H1 (cell line): Measurements from ENCODE around the gene HAND1. TPM values are rescaled to one million over a fixed set of nuclear protein-coding genes. Genes with fewer than 3 reads are reported as not detected.

ENCODE experiments used
- CTCF ChIA-PET: fragments of 300-600 bp; sonication (Branson Sonifier 250); formaldehyde crosslinking; loops from one replicate; lab custom pipeline; 2021; ENCODE audit not compliant: partially characterized antibody; lab: Charles Lee
- POLR2A ChIA-PET: fragments of 300-600 bp; sonication (Branson Sonifier 250); formaldehyde crosslinking; loops from one replicate; lab custom pipeline; 2021; ENCODE audit warnings: inconsistent platforms; ENCODE audit not compliant: partially characterized antibody; lab: Charles Lee
- DNase-seq, 2 experiments: peaks; one replicate each; pipeline versions ENCODE4 v3.0.0 to v3.0.0-alpha.2; 2010 to 2022; ENCODE audit warnings: low spot score in 2 of 2, low read depth in 1 of 2, mixed read lengths in 1 of 2
- FAIRE-seq: peaks from 2 replicates; lab custom pipeline; 2011; peaks lifted over from hg19 to GRCh38; lab: Jason Lieb, UNC
- H2AFZ ChIP-seq: 2 replicates; pipeline ENCODE4 v1.8.1; 2012; ENCODE audit warnings: low read length, inconsistent platforms
- H2AK5ac ChIP-seq: 2 replicates; pipeline ENCODE4 v1.6.1; 2013; ENCODE audit warnings: low read depth, low read length
- H2BK120ac ChIP-seq: replicated peaks from 2 replicates; pipeline ENCODE3; 2013; ENCODE audit warnings: low read depth, low read length, inconsistent platforms
- H2BK12ac ChIP-seq: 2 replicates; pipeline ENCODE4 v1.6.1; 2013; ENCODE audit warnings: low read depth, low read length
- H2BK15ac ChIP-seq: 2 replicates; pipeline ENCODE4 v1.6.1; 2013; ENCODE audit warnings: low read length
- H2BK20ac ChIP-seq: 2 replicates; pipeline ENCODE4 v1.6.1; 2013; ENCODE audit warnings: low read length
- H2BK5ac ChIP-seq: 2 replicates; pipeline ENCODE4 v1.6.1; 2013; ENCODE audit warnings: low read depth, low read length
- H3K14ac ChIP-seq: 2 replicates; pipeline ENCODE4 v1.6.1; 2013; ENCODE audit warnings: inconsistent platforms; ENCODE audit not compliant: insufficient read length
- H3K18ac ChIP-seq: 2 replicates; pipeline ENCODE4 v1.6.1; 2013; ENCODE audit warnings: low read length; ENCODE audit errors: extremely low read depth
- H3K23ac ChIP-seq: 2 replicates; pipeline ENCODE4 v1.6.1; 2013; ENCODE audit warnings: inconsistent platforms; ENCODE audit not compliant: insufficient read length
- H3K23me2 ChIP-seq: 2 replicates; pipeline ENCODE4 v1.6.1; 2013; ENCODE audit warnings: low read depth, low read length
- H3K27ac ChIP-seq: 2 replicates; pipeline ENCODE4 v1.6.1; 2011; ENCODE audit warnings: low read depth, low read length, inconsistent platforms
- H3K27me3 ChIP-seq, 4 experiments: replicated peaks in 1 of 4; 1 replicate in 1 of 4; 2 replicates in 3 of 4; pipeline versions ENCODE4 v1.6.1 to v1.8.1; 2011 to 2013; ENCODE audit warnings: low read length in 3 of 4, mild to moderate bottlenecking in 3 of 4, inconsistent platforms in 2 of 4, mixed read lengths in 2 of 4, moderate library complexity in 1 of 4; ENCODE audit not compliant: control insufficient read depth in 3 of 4, insufficient read depth in 3 of 4; ENCODE audit errors: extremely low read depth in 1 of 4
- H3K36me3 ChIP-seq, 4 experiments: 2 replicates each; pipeline versions ENCODE4 v1.6.1 to v1.8.1; 2011 to 2013; ENCODE audit warnings: mild to moderate bottlenecking in 4 of 4, low read length in 3 of 4, moderate library complexity in 2 of 4, control low read depth in 1 of 4, inconsistent platforms in 1 of 4; ENCODE audit not compliant: insufficient read depth in 4 of 4, control insufficient read depth in 2 of 4
- H3K4ac ChIP-seq: replicated peaks from 2 replicates; pipeline ENCODE3; 2013; ENCODE audit warnings: low read length, low read depth, mixed read lengths, inconsistent platforms; ENCODE audit not compliant: insufficient read length
- H3K4me1 ChIP-seq, 4 experiments: replicated peaks in 1 of 4; 1 replicate in 1 of 4; 2 replicates in 3 of 4; pipeline versions ENCODE4 v1.6.1 to v1.8.1; 2011 to 2013; ENCODE audit warnings: low read length in 3 of 4, inconsistent platforms in 2 of 4, mixed read lengths in 1 of 4; ENCODE audit not compliant: insufficient read depth in 4 of 4, control insufficient read depth in 3 of 4
- H3K4me2 ChIP-seq, 2 experiments: 2 replicates each; pipeline versions ENCODE4 v1.6.1 to v1.8.1; 2011 to 2013; ENCODE audit warnings: low read depth in 2 of 2, low read length in 2 of 2, control low read depth in 1 of 2, inconsistent platforms in 1 of 2, mild to moderate bottlenecking in 1 of 2; ENCODE audit not compliant: insufficient read depth in 1 of 2
- H3K4me3 ChIP-seq, 4 experiments: fragments of 200-600, 300-600 bp in 1 of 4; sonication (generic), shearing (Covaris generic), sonication (Bioruptor Twin) in 1 of 4; 2 replicates each; pipeline versions ENCODE4 v1.5.1 to v1.8.1; 2011 to 2016; ENCODE audit warnings: low read length in 4 of 4, low read depth in 3 of 4, control low read depth in 2 of 4, inconsistent platforms in 2 of 4, mild to moderate bottlenecking in 2 of 4, mixed read lengths in 1 of 4, moderate library complexity in 1 of 4; ENCODE audit not compliant: insufficient read depth in 2 of 4; ENCODE audit errors: extremely low read depth in 1 of 4
- H3K56ac ChIP-seq: replicated peaks from 2 replicates; pipeline ENCODE3; 2013; ENCODE audit warnings: low read depth, mild to moderate bottlenecking, mixed read lengths, low read length, inconsistent platforms; ENCODE audit not compliant: insufficient read length
- H3K79me1 ChIP-seq: 2 replicates; pipeline ENCODE4 v1.6.1; 2013; ENCODE audit warnings: low read depth, low read length, control low read depth
- H3K79me2 ChIP-seq, 2 experiments: 2 replicates each; pipeline versions ENCODE4 v1.6.1 to v1.8.1; 2012 to 2013; ENCODE audit warnings: low read length in 2 of 2, mild to moderate bottlenecking in 2 of 2, inconsistent platforms in 1 of 2; ENCODE audit not compliant: insufficient read depth in 2 of 2, control insufficient read depth in 1 of 2
- H3K9ac ChIP-seq, 4 experiments: replicated peaks in 1 of 4; 1 replicate in 1 of 4; 2 replicates in 3 of 4; pipeline versions ENCODE4 v1.6.1 to v1.8.1; 2011 to 2013; ENCODE audit warnings: low read depth in 3 of 4, low read length in 3 of 4, control low read depth in 2 of 4, mild to moderate bottlenecking in 2 of 4, moderate library complexity in 2 of 4, inconsistent platforms in 1 of 4; ENCODE audit errors: extremely low read depth in 1 of 4
- H3K9me3 ChIP-seq, 2 experiments: 2 replicates each; pipeline versions ENCODE4 v1.6.1 to v1.8.1; 2012 to 2013; ENCODE audit warnings: mild to moderate bottlenecking in 2 of 2, moderate library complexity in 2 of 2, control low read depth in 1 of 2, inconsistent platforms in 1 of 2, low read depth in 1 of 2, low read length in 1 of 2, mixed read lengths in 1 of 2; ENCODE audit not compliant: insufficient read depth in 2 of 2
- H4K20me1 ChIP-seq, 2 experiments: replicated peaks in 1 of 2; 2 replicates each; pipeline versions ENCODE3 to v1.8.1; 2011 to 2013; ENCODE audit warnings: inconsistent platforms in 2 of 2, low read length in 2 of 2, mild to moderate bottlenecking in 1 of 2; ENCODE audit not compliant: insufficient read depth in 2 of 2, control insufficient read depth in 1 of 2
- H4K5ac ChIP-seq: 2 replicates; pipeline ENCODE4 v1.6.1; 2013; ENCODE audit warnings: low read length, low read depth, mixed read lengths, inconsistent platforms; ENCODE audit not compliant: insufficient read length
- H4K8ac ChIP-seq: 2 replicates; pipeline ENCODE4 v1.8.0; 2013; ENCODE audit warnings: mild to moderate bottlenecking, moderate library complexity, low read length, inconsistent platforms; ENCODE audit not compliant: insufficient read depth; ENCODE audit errors: extremely low read depth
- H4K91ac ChIP-seq: replicated peaks from 2 replicates; pipeline ENCODE3; 2013; ENCODE audit warnings: low read length, mixed read lengths, inconsistent platforms; ENCODE audit not compliant: insufficient read length
- BRCA1 ChIP-seq: IDR thresholded peaks from 2 replicates; pipeline ENCODE4 v1.6.1; 2012; ENCODE audit warnings: low read depth, low read length, improper control_type of control experiment
- CTBP2 ChIP-seq: IDR thresholded peaks from 2 replicates; pipeline ENCODE4 v1.7.0; 2011; ENCODE audit warnings: borderline replicate concordance, mild to moderate bottlenecking, moderate library complexity, mixed read lengths, low read length; ENCODE audit not compliant: insufficient read depth, insufficient read length
- KDM4A ChIP-seq: IDR thresholded peaks from one replicate; pipeline ENCODE4 v1.7.1; 2012; ENCODE audit warnings: low read depth, mild to moderate bottlenecking, moderate library complexity, low read length, inconsistent platforms; ENCODE audit not compliant: severe bottlenecking
- KDM5A ChIP-seq: fragments of 200-600 bp; IDR thresholded peaks from 2 replicates; pipeline ENCODE4 v1.7.1; 2012; ENCODE audit warnings: mild to moderate bottlenecking, low read length, inconsistent platforms, mixed read lengths
- MAX ChIP-seq: IDR thresholded peaks from 2 replicates; pipeline ENCODE4 v1.6.1; 2012; ENCODE audit warnings: inconsistent platforms
- RAD21 ChIP-seq, 2 experiments: IDR thresholded peaks in 1 of 2; conservative IDR thresholded peaks in 1 of 2; 2 replicates each; pipeline ENCODE4 v1.6.1; 2011; ENCODE audit warnings: low read depth in 2 of 2, low read length in 2 of 2, improper control_type of control experiment in 1 of 2, inconsistent platforms in 1 of 2, mild to moderate bottlenecking in 1 of 2, moderate library complexity in 1 of 2
- RNF2 ChIP-seq: fragments of 200-900, 300-1000 bp; sonication (generic); IDR thresholded peaks from 2 replicates; pipeline ENCODE4 v1.7.1; 2016; ENCODE audit warnings: borderline replicate concordance, low read depth, mild to moderate bottlenecking, antibody characterized with exemption, low read length; ENCODE audit not compliant: poor library complexity, severe bottlenecking; ENCODE audit errors: missing control alignments
- SAP30 ChIP-seq: fragments of 300-600 bp; sonication (generic); IDR thresholded peaks from 2 replicates; pipeline ENCODE4 v1.7.1; 2012; ENCODE audit warnings: low read length, moderate library complexity, mild to moderate bottlenecking, inconsistent platforms; ENCODE audit not compliant: insufficient read depth, insufficient replicate concordance
- TAF1 ChIP-seq: IDR thresholded peaks from 2 replicates; pipeline ENCODE4 v1.6.1; 2011; ENCODE audit warnings: mild to moderate bottlenecking, low read depth, low read length
- WGBS, 2 experiments: shearing (Covaris generic) in 1 of 2; methylation state at CpG; one replicate each; pipeline versions ENCODE4 v1.1.6 to v1.1.7; 2013 to 2015; ENCODE audit warnings: low lambda C conversion rate in 2 of 2, mixed read lengths in 2 of 2, inconsistent platforms in 1 of 2, low coverage in 1 of 2, missing lambda C conversion rate in 1 of 2; ENCODE audit not compliant: insufficient replicate concordance in 2 of 2, insufficient coverage in 1 of 2, insufficient read length in 1 of 2; ENCODE audit errors: extremely low coverage in 1 of 2, missing lambda C conversion rate in 1 of 2; 5-methylcytosine and 5-hydroxymethylcytosine counted together
- polyA plus RNA-seq, 7 experiments: library from polyadenylated mRNA; depleted of rRNA in 3 of 7; stranded (reverse) in 5 of 7; unstranded in 2 of 7; fragments of >200 nt in 5 of 7; fragments of 200-250 nt in 2 of 7; gene quantifications; 1 replicate in 5 of 7; 2 replicates in 1 of 7; 4 replicates in 1 of 7; pipeline versions ENCODE4 v1.2.1 to v1.2.3, GENCODE V29; 2011 to 2013; ENCODE audit warnings: missing spikeins in 2 of 7, mixed read lengths in 2 of 7
- total RNA-seq: library from RNA; stranded (reverse); fragmentation: NEBNext Ultra II Directional; extraction: Animal tissue kit (Norgen Biotek cat#: 25700); gene quantifications from 2 replicates; pipeline ENCODE4 v1.2.1, GENCODE V29; 2021

HAND1 gene
- total and polyA plus RNA-seq, 2 of the 8 experiments (the other 6 are each of a cell fraction or from before 2014, with no cell fraction given): 0.06 TPM; not detected in 1

- Histone ChIP-seq H3K4ac (no peak overlapping the region), H3K14ac (no peak overlapping the region), H3K4me3 (peak overlapping the region; percentile 8 to 58 (median 26); a peak in 7 of 8 replicates), H3K18ac (peak overlapping the region; percentile 78), H2BK5ac (no peak overlapping the region), H2AFZ (no peak overlapping the region), H3K79me1 (no peaks in the 10 kb centered on the region; the same call in 1 of the 2 replicates), H2BK20ac (peak overlapping the region; percentile 34; the same call in 1 of the 2 replicates), H3K56ac (no peak overlapping the region), H3K27ac (no peak overlapping the region), H3K4me1 (peaks cover 25 to 50% (median 28%) of the 10 kb centered on the region in 4 experiments), H3K9me3 (no peaks in the 10 kb centered on the region), H4K20me1 (peaks cover 16 to 41% of the 10 kb centered on the region in 2 experiments), H3K4me2 (peak overlapping the region; percentile 80 to 85), H2AK5ac (no peak overlapping the region), H3K23ac (no peak overlapping the region), H4K5ac (no peak overlapping the region), H3K36me3 (peaks cover 0 to 4% (median 0%) of the 10 kb centered on the region in 4 experiments; a peak in 1 of 8 replicates), H3K79me2 (no peaks in the 10 kb centered on the region), H2BK120ac (no peak overlapping the region), H2BK12ac (no peak overlapping the region), H3K9ac (no peak overlapping the region), H2BK15ac (0 out of 2 replicates have a peak overlapping the region, but pooled peaks have one; percentile 46), H3K27me3 (peaks cover 92 to 100% (median 96%) of the 10 kb centered on the region in 4 experiments), H3K23me2 (peaks cover 11% of the 10 kb centered on the region; the same call in 1 of the 2 replicates), H4K8ac (no peak overlapping the region; the same call in 1 of the 2 replicates), H4K91ac (no peak overlapping the region)
- 1% methylated on average over 44 of the region's 46 CpGs; no CpG with 5 or more reads in 1 of the 2 experiments for WGBS, 2 experiments
- TF ChIP-seq TAF1 (no peak), RNF2 (peak; percentile 73), MAX (no peak), RAD21 (IDR thresholded peaks at IDR 0.05 in 1 of 2, conservative IDR thresholded peaks at IDR 0.05 in 1 of 2; ENCODE audit: low read depth in 2 of 2, low read length in 2 of 2) (no peak), KDM4A (peak; percentile 31), CTBP2 (peak; percentile 90), KDM5A (no peak), BRCA1 (no peak), SAP30 (no peak)
- FAIRE-seq (no peak), DNase-seq (peak in 1 of 2 experiments; percentile 71)
- CTCF ChIA-PET: interaction anchor here (0.6 to 5.0 kb wide), 10 partner anchors 9 to 406 kb away, joined by 3 to 33 read pairs (median 4); no protein-coding TSS in a partner anchor
- POLR2A ChIA-PET: interaction anchor here (2.1 kb wide), 1 partner anchor 10 kb away, joined by 10 read pairs; no protein-coding TSS in a partner anchor
These were observed 2.3 kb downstream of the HAND1 start for GRCh38 chr5:154475591-154476353.
